NCI-H2107 treated with DMSO at 0.1 percent for 48 hours (cell line): ENCODE measurements around the gene HOXC9.

ENCODE experiments used
- DNase-seq: peaks from one replicate; lab custom pipeline; 2025; ENCODE audit not compliant: unreplicated experiment; lab: John Stamatoyannopoulos, UW

The HOXC9 gene

GRCh38 chr12:53986686-53987483 is 13.1 kb upstream of the HOXC9 start:
- no peak for DNase-seq

DNA sequence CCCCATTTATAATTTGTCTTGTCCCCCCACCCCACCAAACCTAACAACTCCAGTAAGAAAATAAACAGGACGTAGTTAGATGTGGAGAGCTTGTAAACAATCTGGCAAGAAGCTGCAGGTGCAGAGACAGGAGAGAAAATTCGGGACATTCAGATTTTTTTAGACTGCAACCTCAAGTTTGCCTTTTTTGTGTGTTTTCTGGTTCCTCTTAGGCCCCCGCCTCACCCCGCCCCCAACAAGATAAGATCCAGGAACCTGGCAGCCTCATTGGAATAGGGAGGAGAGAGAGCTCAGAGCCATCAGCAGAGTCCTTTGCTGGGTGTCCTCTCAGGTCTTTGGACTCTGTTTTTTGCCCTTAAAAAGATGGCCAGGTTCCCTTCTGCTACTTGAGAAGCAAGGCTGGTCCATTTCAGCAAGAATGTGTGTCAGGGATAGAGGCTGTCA is 12.2 kb upstream of the HOXC9 start:
- no peak for DNase-seq

DNA sequence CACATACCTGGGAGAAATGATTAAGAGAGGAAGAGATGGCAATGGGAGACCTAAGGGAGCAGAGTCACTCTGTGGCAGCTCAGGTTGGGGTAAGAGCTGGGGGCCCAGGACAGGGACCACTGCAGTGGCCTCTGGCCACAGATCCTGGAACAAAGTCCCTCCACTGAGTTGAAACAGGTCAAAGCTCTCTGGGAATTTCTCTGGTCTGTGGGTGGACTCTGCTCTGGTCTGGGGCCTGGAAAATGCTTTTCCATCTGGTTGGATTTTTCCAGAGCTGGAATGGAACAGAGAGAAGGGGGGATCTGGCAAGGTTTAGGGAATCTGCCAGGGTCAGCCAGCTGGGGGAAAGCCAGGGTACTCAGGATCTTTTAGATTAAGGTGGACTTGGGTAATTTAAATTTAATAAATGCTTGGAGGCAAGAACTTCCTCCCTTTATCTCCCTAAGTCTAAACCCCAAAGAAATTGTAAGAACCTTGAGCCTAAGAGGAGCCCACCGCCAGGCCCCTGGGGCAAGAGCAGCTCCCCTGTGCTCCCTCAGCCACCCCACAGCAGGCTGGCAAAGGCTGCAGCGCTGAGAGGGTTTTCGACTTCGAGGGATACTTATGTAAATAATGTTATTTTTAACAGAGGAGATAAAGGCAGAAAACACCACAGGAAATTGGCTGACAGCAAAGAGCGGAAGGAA is 11.3 kb upstream of the HOXC9 start:
- no peak for DNase-seq

GRCh38 chr12:53989227-53990113 is 10.5 kb upstream of the HOXC9 start:
- no peak for DNase-seq

DNA sequence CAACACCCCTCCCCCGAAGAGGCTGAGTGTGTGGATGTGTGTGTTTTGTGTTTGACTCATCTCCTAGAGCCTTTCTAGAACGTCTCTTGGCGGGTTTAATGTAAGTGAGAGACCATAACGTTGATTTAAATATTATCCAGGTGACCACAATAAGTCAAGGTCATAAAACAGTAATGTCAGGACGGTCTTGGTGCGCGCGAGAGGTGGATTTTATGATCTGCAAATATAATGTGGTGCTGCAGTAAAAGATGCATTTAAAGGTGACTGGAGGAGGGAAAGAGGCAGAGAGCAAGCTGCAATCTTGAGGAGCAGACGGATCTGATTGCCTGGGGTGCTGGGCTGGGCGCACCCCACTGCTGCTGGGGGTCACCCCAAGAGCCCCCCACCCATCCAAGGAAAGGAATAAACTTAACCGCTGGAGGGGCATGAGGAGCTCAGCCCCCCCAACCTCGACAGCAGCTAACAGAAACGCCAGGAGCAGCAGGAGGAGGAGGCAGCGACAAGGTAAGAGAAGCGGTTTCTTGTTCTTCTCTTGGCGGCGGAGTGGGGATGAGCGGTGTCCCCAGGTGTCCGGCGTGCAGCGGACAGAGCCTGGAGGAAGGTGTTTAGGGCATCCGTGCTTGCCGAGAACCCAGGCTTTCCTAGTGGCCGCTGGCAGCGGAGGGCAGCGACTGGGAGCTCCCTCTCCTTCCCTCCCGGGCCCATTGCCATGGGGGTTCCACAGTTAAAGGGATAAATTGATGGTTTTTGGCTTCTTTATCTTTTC is 9.5 kb upstream of the HOXC9 start:
- DNase-seq = no peak

DNA sequence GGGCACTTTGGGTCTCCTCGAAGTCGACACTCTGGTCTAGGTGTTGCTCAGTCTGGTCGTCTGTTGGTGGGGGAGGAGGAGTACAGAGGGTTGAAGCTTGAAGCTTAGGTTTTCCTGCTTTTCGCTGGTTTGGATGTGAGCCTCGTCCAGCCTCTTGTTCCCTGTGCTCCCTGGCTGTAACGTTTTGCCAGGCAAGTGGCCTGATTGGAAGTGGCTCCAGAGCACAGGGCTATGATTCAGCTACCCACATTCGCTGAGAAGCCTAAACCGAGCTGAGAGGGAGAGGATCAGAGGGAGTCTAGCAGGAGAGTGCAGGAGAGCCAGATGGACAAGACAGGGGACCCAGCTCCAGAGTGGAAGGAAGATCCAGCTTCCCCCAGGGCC is 8.9 kb upstream of the HOXC9 start:
- no peak for DNase-seq

DNA sequence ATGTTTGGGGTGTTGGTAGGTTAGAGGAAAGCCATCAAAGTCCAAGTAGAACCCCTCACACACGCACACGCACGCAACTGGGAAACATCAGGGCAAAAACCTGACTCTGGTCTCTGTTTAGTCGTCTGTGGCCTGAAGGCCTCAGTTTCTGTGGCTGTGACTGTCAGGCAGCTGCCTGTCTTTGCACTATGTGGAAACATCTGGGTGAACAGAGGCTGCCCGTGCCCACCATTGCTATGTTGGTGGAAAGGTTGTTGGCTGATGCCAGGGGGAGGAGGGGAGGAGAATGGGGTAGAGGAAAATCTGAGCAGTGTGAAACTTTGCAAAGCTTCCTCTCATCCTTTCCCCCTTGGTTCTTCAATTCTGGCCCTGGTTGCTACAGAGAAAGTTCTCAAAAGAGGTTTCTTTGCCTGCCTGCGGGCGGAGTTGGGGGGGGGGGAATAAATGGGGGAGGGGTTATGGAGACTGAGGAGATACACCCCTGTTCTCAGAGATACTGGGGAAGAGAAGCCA is 7.5 kb upstream of the HOXC9 start:
- no peak for DNase-seq

DNA sequence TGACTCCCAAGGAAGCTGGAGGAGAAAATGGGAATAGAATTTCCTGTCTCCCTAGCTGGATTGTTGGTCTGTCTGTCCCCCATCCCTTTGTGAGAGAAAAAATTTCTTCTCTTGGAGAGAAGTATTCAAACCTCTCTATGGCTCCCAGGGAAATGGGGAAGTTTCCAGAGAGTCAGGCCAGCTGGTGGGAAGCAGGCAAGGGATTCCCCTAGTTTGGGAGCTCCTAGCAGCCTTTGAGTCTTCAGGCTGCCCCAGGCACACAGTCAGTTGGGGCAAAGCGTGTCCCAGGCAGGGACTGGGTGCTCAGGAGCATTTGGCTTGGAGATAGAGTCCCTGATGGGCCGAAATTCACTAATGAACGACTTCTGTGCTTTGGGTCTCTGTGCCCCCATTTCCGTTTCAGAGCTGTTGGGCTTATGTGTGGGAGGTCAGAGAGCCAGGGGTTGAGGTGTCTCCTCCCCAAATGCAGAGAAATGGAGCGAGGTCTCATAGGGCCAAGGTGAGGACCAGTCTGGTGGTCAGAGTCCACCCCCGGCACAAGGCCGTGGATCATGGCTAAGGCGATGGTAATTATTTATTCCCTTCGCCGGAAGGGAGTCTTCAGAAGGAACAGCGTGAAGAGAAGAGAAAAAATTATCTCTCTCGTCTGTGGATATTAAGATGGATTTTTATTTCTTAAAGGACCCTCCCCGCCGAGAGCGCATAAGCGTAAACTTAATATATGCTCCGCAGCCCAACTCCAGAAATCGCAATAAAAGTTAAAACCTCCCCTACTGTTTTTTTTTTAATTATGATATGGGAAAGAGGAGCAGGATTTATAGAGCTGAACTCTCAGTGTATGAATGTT is 6.6 kb upstream of the HOXC9 start:
- no peak for DNase-seq

DNA sequence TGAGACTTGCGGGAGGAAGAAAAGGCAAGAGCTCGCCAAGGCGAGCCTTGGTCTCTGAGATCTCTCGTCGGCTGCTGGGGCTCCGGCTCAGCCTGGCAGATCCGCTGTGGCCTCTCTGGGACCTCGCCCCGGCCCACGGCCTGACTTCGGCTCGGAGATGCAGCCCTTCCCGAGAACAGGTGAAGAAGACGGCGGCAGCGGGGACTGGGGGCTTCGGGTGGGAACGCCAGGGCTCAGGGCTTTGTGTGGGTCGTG is 6.0 kb upstream of the HOXC9 start:
- no peak for DNase-seq

DNA sequence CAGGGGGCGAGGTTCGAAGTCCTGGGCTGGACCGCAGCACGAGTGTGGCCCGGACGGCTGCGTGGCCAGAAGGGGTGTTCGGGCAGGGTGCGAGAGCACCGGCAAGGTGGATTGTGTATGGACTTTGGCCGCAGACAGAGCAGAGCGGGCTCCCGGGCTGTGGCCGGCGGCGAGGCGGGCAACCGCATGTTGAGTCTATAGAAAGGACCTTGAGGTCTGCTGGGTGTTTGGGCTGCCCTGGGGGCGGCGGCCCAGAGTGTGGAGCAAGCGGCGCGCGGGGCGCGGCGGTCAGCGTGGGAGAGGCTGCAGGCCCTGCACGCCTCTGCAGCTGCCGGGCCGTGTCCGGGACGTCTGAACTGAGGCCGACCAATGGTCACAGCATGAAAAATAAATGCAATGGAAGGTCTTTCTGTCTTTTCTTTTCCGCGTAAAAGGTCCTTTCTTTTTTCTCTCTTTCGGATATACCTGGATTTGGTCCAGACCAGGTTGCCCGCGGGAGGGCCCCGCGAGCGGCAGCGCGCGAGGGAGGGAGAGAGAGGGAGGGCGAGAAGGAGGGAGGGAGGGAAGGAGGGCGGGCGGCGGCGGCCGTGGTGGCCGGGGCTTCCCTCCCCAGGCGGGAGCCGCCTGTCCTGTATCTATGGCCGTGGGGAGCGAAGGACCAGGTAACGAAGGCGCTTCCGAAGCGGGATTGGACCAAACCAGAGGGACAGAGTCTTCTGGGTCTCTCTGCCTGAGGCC is 5.5 kb upstream of the HOXC9 start:
- no peak for DNase-seq

DNA sequence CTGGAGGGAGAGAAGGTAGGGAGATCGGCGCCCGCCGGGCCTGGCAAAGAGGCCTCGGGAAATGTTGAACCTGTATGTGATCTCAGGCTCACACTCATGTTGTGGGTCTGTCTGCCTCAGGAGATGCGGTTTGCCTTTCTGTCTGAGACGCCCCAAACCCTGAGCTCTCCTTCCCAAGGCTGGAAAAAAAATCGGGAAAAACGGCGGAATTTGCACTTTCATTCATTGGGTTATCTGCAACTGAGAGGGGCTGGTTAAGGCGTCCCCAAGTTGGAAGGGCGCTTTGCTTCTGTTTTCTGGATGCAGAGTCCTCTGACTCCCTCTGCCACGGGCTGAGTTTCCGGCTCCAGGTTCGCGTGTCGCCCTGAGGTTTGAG is 5.0 kb upstream of the HOXC9 start:
- no peak for DNase-seq

DNA sequence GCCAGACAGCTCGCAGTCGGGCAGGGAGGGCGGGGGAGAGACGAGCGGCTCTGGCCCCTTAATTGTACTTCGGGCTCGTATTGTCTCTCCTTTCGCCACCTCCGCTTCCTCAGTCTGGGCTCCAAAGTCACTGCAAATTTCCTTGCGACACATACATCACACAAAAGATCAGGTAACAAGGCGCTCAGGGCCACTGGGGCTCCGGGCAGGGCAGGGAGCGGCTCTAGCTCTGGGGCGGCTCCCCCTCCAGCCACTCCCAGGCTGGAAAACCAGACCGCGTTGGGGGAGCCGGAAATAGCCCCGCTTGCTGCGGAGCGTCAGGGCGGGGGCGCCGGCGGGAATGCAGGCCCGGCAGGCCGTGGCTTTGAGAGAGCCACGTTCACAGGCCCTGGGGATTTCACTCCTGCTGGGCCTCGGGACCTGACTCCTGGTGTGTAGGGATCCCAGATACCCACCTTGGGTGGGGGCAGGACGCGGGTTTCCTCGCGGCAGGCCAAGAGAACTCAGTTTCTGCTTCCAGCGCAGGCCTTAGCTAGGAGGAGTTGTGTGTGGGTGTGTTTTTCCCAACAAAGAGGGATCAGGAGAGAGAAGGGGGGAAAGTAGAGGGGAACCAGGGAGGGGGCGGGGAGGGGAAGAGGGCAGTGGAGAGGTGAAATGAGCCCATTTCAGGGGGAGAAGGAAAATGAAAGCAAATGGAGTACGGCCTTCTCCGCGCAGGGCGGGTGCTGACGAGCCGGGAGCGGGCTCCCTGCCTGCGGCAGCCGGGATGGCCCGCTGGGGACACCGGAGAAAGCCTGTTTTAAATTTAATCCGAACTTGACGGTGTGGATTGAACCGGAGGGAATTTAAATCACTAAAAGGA is 4.4 kb upstream of the HOXC9 start:
- DNase-seq = no peak

DNA sequence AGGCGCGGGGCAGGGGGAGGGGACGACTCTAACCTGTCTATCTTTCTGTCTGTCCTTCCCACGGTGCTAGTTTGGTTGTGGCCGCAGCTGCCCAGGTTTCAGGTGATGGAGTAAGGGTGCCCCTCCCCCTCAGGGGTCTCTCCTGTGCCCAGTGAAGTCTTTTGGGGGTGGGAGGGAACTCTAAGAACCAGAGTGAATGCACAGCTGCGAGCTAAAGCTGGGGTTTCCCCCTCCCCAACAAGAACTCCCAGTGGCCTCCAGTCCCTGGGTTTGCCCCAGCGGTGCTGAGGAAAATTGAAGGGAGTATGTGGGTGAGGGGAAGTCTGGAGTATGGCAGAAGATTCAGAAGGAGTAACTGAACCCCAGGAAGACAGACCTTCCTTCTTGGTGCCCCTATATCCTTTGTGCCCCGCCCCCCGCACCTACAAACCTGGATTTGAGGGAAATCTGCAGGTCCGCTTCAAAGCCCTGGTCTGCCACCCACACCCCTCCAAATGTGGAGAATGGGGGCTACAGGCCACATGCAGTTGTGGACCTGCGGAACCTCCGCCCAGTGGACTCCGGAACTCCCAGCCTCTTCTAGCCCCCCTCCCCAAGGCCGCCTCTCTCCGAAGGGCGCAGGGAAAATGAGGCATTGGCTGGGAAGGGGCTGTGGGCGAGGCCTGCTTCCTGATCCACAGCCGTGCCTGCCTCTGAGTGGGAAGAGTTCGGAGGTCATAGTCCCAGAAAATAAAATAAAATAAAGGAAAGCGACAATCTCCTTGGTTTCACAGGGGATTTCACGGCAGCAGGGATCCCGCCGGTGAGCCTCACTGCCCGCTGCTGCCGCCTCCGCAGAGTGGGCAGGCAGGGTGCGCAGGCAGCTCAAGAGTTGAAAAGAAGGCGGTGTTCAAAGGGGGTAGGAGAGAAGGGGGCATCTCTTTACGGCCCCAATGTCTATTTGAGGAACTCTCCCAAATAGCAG is 3.4 kb upstream of the HOXC9 start:
- no peak for DNase-seq

DNA sequence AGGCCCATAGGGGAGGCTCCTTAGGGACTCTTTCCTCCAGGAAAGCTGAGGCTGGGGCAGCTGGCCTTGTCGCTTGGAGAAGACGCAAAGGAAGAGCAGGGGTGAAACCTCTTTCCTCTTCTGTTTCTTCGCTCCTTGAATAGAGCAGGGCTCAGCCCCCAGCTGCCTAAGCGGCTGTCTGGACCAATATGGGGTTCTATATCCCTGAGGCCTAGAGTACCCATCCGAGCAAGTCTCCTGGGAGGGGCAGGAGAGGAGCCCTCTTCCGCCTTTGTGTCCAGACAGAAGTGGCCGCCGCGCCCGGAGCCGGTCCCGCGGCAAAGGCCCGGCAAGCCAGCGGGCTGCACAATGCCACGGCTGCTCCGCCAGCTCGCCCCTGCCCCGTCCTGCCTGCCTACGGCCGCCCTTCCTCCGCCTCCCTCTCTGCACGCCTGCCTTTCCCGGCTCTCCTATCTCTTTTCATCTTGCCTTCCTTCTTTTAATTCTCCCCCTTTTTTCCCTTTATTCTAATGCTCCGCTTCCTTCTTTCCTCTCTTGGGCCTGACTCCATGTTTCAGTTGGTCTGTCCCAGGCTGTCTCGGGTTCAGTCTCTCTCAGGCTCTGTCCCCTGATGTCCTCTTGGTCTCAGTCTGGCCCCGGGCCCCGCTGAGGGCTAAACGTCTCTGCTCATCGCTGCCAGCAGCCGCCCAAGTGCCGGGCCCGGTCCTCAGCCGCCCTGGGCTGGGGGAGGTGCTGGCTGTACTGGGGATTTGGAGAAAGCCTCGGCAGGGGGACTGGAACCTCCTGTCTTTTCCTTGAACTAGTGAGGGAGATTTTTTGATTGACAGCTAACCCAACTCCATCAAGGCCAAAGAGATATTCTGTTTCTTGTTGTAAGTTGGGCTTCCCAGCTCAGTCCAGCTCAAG is 2.5 kb upstream of the HOXC9 start:
- DNase-seq = no peak

GRCh38 chr12:53998110-53998899 is 1.7 kb upstream of the HOXC9 start:
- DNase-seq = no peak

DNA sequence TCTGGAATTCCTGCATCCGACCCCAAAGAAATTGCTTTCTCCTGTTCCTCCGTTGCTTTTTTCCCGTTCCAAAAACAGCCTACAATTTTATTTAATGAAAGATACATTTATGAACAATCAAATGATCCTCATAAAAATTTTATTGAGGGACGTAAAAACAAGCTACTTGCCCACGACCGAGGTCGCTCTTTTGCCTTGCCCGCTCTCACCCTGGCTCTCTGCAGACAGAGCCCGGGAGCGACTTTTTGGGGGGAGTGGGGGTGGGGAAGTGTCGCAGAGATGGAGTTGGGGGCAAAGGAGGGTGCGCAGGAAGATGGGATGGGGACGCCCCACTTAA is 1.1 kb upstream of the HOXC9 start:
- DNase-seq = no peak
